ENCODE results near the gene SMC5. TPM values are rescaled to one million over a fixed set of nuclear protein-coding genes. Genes with fewer than 3 reads are reported as not detected.

SMC5 gene
- total RNA-seq, 4 donors from 2014 or later, result 23.3 to 49.5 (median 32.3) TPM

DNA sequence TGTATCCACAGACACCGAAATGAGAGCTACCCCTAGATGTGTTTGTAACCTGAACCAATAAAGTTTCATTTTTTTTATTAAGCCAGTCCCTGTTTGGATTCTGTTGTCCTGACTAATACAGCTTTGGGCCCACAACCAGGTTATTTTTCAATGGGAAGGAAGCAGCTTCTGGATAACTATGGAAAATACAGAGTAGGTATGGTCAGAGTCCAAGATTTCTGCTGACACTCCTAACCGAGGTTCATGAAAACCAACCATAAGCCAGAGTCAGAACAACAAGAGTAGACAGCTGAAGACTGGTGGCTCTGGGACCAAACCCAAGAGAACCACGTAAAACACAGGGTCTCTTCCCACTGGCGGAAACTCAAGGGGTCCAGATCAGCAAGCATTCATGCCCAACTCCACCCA lies 144.8 kb downstream of the SMC5 start:
- Histone ChIP-seq H3K4me1 (peaks cover 0 to 100% (median 85%) of the 10 kb centered on the region in 4 donors), H3K4me3 (peak overlapping the region in 1 of 4 donors; percentile 18), H3K27ac (peak overlapping the region; percentile 63 to 89 (median 78))

GRCh38 chr9:70404261-70404660 lies 145.5 kb downstream of the SMC5 start:
- TF ChIP-seq POLR2A (IDR thresholded peaks at IDR 0.05) (no peak), EP300 (IDR thresholded peaks at IDR 0.05) (no peak)
- TF ChIP-seq, protein P1, sequence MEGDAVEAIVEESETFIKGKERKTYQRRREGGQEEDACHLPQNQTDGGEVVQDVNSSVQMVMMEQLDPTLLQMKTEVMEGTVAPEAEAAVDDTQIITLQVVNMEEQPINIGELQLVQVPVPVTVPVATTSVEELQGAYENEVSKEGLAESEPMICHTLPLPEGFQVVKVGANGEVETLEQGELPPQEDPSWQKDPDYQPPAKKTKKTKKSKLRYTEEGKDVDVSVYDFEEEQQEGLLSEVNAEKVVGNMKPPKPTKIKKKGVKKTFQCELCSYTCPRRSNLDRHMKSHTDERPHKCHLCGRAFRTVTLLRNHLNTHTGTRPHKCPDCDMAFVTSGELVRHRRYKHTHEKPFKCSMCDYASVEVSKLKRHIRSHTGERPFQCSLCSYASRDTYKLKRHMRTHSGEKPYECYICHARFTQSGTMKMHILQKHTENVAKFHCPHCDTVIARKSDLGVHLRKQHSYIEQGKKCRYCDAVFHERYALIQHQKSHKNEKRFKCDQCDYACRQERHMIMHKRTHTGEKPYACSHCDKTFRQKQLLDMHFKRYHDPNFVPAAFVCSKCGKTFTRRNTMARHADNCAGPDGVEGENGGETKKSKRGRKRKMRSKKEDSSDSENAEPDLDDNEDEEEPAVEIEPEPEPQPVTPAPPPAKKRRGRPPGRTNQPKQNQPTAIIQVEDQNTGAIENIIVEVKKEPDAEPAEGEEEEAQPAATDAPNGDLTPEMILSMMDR (IDR thresholded peaks at IDR 0.05), result no peak
- Histone ChIP-seq H3K27me3 (no peaks in the 10 kb centered on the region), H3K4me1 (peaks cover 0 to 95% (median 80%) of the 10 kb centered on the region in 4 donors), H3K27ac (peak overlapping the region; percentile 63 to 89 (median 78)), H3K36me3 (peaks cover 0 to 14% (median 0%) of the 10 kb centered on the region in 3 donors), H3K9me3 (no peaks in the 10 kb centered on the region), H3K4me3 (peak overlapping the region in 2 of 4 donors; percentile 19 to 90)
- no peak for DNase-seq (ENCODE audit: low spot score in 2 of 2)
- 66 to 83% methylated on average over 2 of the region's 2 CpGs for WGBS, 2 donors

More for the DNA sequence above, 144.8 kb downstream of the SMC5 start:
- TF ChIP-seq, protein P1 (IDR thresholded peaks at IDR 0.05), result no peak
- TF ChIP-seq POLR2A (IDR thresholded peaks at IDR 0.05), result no peak
- 64 to 67% methylated on average over 4 of the region's 4 CpGs for WGBS, 2 donors
- H3K36me3 ChIP-seq, result peaks cover 0 to 14% (median 0%) of the 10 kb centered on the region in 3 donors
- no peaks in the 10 kb centered on the region for H3K9me3 ChIP-seq
- H3K27me3 ChIP-seq, result no peaks in the 10 kb centered on the region
- no peak for DNase-seq (ENCODE audit: low spot score in 2 of 2)

Small RNA genes within 50 kb of the gene (small RNA-seq; reads per million reads assigned to genes)
- gene RF00019, result not detected

Other genes starting within 250 kb of the SMC5 start
- 10 to 100 TPM; 24.9 to 75.9 (median 60.8) TPM for gene MAMDC2, start 215.1 kb upstream of the SMC5 start, total RNA-seq
- 100 to 1,000 TPM; 286 to 387 (median 351) TPM for gene KLF9, start 155.7 kb downstream of the SMC5 start, total RNA-seq